Measurements from ENCODE around the gene MCF2L.
A peak's percentile ranks its signal among the peaks of the same experiment; 100 is the strongest.
"Not testable (repeated sequence)": the region's sequence is repeated elsewhere in the genome, so short reads cannot be mapped to it uniquely, and the experiment has no call there.

MCF2L gene

GRCh38 chr13:113050734-113051431, 81.9 kb downstream of the MCF2L start:
- no peak for DNase-seq (ENCODE audit: low spot score)

GRCh38 chr13:113051641-113052040, 82.6 kb downstream of the MCF2L start:
- no peak for DNase-seq (ENCODE audit: low spot score)

GRCh38 chr13:113052206-113052605, 83.2 kb downstream of the MCF2L start:
- no peak for DNase-seq (ENCODE audit: low spot score)

- DNase-seq (ENCODE audit: low spot score), result no peak
Observed at GRCh38 chr13:113052971-113053370, 84.0 kb downstream of the MCF2L start.

GRCh38 chr13:113053376-113053775, 84.4 kb downstream of the MCF2L start:
- DNase-seq (ENCODE audit: low spot score), result no peak

- no peak for DNase-seq (ENCODE audit: low spot score)
Observed at GRCh38 chr13:113053801-113054604, 85.0 kb downstream of the MCF2L start.

GRCh38 chr13:113057084-113057483, 88.1 kb downstream of the MCF2L start:
- DNase-seq (ENCODE audit: low spot score), result no peak

GRCh38 chr13:113057559-113057958, 88.5 kb downstream of the MCF2L start:
- DNase-seq (ENCODE audit: low spot score), result not testable (repeated sequence)

- DNase-seq (ENCODE audit: low spot score), result no peak
Observed at GRCh38 chr13:113058129-113058987, 89.3 kb downstream of the MCF2L start.

GRCh38 chr13:113058988-113059850, 90.2 kb downstream of the MCF2L start:
- peak; percentile 27 for DNase-seq (ENCODE audit: low spot score)

- DNase-seq (ENCODE audit: low spot score), result no peak
Observed at GRCh38 chr13:113059891-113060290, 90.9 kb downstream of the MCF2L start.

GRCh38 chr13:113060557-113061270, 91.7 kb downstream of the MCF2L start:
- no peak for DNase-seq (ENCODE audit: low spot score)

- DNase-seq (ENCODE audit: low spot score), result no peak
Observed at GRCh38 chr13:113061271-113061625, 92.2 kb downstream of the MCF2L start.

GRCh38 chr13:113061796-113062425, 92.9 kb downstream of the MCF2L start:
- no peak for DNase-seq (ENCODE audit: low spot score)

GRCh38 chr13:113062691-113063090, 93.7 kb downstream of the MCF2L start:
- DNase-seq (ENCODE audit: low spot score), result no peak

GRCh38 chr13:113063091-113063491, 94.1 kb downstream of the MCF2L start:
- no peak for DNase-seq (ENCODE audit: low spot score)

- no peak for DNase-seq (ENCODE audit: low spot score)
Observed at GRCh38 chr13:113064000-113064533, 95.1 kb downstream of the MCF2L start.

GRCh38 chr13:113064534-113065405, 95.8 kb downstream of the MCF2L start:
- DNase-seq (ENCODE audit: low spot score), result no peak
